Amygdala (tissue), 56 donors: Measurements from ENCODE around the gene NFIC.
A peak's percentile ranks its signal among the peaks of the same experiment; 100 is the strongest.

Source experiments
- DNase-seq, 56 donors: peaks; one replicate each; lab custom pipeline; 2025; lab: John Stamatoyannopoulos, UW

NFIC gene

DNA sequence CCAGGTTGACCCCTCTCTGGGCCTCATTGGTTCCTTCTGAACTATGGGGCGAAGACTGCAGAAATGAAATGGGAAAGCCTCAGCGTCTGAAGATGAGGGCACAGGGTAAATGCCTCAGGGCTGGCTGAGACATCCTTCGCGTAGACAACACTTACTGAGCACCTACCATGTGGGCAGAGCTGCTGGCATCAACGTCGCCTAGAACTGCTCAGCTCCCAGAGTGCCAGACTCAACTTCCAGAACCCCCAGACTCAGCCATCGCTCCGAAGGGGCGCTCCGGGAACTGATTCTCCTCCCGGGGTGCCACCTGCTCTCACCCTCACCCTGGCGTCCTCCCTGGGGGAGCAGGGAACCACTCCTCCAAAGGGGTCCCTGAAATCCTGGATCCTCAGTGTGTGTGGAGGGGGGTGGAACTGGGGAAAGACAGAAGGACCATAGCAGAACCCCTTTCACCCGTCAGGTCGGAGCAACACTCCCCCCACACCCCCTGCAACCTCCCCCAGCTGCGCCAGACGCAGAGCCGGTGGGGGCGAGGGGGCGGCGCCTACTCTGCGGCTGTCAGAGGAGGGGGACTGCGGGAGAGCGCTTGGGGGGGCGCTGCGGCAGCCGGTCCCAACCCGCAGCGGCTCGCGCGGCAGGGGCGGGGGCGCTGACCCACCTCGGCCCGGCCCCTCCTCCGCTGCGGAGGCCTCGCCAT, 8.2 kb upstream of the NFIC start:
- peak in 2 of 56 donors; percentile 39 to 48 for DNase-seq

DNA sequence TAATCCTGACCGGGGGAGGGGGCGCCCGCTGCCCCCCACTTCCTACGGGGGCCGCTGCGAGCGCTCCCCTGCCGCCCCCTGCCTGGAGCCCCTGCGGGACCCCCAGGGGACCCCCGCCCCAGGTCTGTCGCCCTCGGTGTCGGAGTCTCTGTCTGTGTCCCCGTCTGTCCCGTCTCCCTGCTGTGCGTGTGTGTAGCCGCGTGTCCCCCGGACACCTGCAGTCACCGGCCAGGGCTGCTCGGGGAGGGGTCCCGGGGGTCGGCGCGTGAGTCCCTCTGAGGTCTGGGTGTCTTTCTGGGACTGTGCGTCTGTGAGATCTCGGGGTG, 7.7 kb upstream of the NFIC start:
- DNase-seq: no peak

DNA sequence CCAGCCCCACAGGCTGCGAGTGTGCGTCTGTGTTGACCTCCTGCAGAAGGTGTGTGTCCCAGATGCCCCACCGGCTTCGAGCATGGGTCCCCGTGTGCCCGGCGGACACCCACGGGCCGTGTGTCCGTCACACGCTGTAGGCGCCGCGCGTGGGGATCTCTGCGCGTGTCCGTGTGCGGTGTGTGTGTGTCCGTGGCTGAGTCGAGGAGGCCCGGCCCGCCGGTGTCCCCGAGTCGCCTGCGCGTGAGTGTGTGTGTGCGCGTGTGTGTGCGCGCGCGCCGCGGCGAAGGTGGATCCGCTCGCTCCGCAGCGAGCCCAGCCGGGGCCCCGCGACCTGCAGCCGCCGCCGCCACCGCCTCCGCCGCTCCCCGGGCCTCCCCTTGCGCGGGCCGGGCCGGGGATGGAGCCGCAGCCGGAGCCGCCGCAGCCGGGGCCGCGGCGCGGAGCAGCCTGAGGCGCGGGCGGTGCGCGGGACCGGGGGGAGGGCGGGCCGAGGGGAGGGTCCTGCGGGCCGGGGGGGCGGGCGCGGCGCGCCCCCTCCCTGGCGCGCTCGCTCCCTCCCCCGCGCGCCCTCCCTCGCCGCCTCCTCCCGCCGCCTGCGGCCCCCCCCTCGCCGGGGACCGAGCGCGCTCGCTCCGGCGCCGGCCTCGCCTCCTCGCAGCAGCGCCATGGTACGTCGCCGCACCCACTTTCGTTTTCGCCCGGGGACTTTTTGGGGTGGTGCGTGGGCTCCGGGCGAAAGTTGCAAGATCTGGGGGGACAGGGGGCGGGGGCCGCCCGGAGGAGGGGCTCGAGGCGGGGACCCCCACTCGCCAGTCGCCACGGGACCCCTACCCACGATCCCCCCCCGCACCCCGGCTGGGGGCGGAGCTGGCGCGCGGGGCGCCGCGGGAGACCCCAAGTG, 7.1 kb upstream of the NFIC start:
- peak in 43 of 56 donors; percentile 8 to 79 (median 56) for DNase-seq

DNA sequence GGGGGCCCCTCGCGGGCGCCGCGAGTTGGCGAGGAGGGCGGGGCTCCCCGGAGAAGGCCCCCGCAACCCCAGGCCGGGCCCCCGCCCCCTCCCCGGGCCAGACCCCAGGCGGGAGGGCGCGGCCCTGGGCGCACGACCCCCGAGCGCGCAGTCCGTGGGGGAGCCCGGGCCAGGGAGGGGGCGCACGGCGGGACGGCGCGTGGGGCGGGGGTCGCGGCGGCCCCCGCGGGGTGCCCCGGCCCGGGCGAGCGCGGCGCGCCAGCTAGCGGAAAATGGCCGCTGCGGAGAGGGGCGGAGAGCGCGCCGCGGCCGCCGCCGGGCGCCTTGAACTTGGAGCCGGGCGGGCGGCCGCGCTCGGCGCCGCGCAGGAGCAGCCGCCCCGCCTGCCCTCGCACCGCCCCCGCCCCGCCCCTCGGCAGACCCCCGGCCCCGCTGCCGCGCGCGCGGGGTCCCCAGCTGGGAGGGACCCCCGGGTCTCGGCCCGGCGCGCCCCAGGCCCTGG, 6.4 kb upstream of the NFIC start:
- DNase-seq: no peak

DNA sequence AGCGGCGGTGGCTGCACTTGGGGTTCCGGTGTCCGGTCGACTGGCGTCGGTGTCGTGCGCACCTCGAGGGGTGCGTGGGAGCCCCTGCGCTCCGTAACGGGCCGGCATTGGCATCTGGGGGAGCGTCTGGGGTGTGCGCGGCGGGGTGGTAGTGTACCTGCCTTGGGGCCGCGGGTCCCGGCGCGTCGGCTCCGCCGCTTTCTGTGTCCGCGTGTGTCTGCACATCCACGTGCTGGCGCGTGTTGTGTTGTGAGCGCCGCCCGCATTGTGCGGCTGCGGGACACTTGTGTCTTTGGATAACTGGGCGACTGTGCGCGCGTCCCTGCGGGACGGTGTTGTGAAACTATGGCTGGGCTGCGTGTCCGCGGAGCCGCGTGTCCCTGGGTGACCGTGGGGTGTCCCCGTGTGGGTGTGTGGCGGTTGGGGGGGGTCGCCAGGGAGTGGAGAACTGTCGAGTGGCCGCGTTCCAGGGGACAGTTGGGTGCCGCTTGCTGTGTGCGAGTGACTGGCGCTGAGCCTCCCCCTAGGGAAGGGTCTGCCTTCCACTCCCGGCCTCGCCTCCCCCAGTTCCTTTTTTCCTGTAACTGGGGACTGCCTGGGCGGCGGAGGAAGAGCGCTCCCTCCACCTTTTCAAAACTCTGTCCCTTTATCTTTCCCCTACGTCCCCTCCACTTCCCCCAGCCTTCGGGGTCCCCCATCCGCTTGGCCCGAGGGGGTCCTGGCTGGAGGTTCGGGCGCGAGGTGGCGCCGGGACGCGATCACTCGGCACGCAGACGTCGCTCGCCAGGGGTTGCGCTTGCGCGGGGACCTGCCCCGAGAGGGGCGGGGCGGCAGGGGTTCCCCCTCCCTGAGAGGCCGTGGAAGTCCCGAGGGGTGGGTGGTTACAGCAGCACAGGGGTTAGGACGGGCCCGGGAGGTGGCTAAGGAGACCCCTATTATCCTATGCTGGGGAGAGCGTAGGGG, 5.7 kb upstream of the NFIC start:
- peak in 50 of 56 donors; percentile 13 to 84 (median 66) for DNase-seq

DNA sequence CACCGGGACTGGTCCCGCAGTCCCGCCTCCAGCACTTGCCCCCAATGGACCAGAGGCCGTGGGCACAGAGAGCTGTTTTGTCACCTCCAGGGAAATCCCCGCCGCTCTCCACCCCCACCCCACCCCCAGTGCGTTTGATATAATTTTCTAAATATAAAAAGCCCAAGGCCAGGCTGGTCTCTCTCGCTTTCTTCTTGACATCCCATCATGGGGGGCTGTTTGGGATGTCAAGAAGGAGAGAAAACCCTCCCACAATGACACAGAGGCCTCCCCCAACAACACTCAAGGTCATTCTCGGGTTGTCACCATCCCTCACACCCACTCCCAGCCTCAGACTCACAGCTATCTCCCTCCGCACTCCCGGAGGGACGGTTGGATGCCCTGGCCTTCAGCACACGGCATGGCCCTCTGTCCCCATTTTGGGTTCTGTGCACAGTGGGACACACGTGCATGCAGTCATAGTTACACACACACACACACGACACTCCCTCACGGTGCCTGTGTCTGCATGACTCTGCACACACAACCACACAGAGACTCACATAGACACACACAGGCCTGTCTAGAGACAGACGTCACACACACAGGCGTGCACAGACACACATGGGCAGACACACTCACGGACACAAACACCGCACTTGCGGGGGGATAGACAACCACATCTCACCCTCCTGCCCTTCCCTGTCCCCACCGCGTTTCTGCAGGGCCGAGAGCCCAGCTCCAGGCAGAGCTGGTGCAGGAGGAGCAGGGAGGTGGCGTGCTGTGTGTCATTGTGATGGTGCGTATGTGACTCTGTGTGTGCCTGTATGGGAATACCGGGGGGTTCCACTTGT, 4.8 kb upstream of the NFIC start:
- DNase-seq: peak in 3 of 56 donors; percentile 32 to 58 (median 45)

DNA sequence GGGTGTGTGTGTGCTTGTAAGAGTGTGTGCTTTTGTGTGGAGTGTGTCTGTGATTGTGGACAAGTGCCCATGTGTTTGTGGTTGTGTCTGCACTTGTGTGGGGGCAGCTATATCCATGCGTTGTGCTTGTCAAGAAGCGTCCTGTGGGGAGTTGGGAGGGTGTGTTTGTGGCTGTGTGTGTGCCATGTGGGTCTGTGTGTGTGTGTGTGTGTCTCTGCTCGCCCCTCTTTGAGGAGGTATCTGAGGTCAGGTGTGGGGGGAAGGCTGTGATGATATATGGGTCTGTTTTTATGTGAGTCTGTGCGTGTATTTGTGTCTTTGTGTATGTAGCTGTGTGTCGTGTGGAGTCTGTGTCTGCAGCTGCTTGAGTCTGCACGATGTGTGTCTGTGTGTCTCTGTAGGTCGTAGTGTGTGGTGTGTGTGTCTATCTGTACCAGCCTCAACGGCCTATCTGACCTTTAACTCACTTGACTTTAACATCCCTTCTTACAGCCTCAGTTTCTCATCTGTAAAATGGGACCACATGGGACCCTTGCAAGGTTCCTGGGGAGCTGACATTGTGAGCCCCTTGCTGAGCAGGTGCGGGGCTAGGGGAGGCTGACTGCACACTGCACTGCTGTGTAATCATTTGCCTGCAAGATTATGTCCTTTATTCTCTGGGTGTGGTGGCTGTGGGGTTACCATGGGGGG, 4.0 kb upstream of the NFIC start:
- no peak for DNase-seq

DNA sequence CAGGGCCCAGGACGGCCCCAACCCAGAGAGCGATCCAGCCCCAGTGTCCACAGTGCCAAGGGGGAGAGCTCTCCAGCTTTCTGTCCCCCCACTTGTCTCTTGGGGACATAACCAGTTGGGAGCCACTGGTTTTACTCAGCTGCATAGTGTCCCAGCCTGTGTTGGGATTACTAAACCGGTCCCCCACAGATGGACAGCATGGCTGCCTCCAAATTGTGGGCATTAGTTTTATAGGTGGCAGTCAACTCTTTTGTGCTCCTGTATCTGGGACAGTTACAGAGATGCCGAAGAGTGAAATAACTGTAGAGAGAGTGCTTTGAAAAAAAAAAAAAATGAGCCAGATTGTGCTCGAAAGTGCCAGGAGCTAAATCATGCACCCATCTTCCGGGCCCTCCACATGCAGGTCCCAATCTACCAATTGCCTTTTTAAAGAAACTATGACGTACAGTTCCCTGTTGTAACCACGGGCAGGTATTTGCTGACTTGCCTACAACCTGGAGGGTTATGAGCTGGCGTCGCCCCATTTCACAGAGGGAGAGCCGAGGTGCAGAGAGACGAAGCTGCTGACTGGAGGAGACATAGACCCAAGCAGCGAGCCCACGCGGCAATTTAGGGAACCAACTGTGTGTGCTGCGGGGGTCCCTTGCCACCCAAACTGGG, 2.4 kb upstream of the NFIC start:
- no peak for DNase-seq

GRCh38 chr19:3364501-3364858, 1.9 kb upstream of the NFIC start:
- DNase-seq: no peak

- no peak for DNase-seq
Measured at GRCh38 chr19:3365093-3365835, 1.1 kb upstream of the NFIC start.

- peak in 21 of 56 donors; percentile 7 to 74 (median 40) for DNase-seq
Measured at GRCh38 chr19:3366753-3367627, 607 bp downstream of the NFIC start.

DNA sequence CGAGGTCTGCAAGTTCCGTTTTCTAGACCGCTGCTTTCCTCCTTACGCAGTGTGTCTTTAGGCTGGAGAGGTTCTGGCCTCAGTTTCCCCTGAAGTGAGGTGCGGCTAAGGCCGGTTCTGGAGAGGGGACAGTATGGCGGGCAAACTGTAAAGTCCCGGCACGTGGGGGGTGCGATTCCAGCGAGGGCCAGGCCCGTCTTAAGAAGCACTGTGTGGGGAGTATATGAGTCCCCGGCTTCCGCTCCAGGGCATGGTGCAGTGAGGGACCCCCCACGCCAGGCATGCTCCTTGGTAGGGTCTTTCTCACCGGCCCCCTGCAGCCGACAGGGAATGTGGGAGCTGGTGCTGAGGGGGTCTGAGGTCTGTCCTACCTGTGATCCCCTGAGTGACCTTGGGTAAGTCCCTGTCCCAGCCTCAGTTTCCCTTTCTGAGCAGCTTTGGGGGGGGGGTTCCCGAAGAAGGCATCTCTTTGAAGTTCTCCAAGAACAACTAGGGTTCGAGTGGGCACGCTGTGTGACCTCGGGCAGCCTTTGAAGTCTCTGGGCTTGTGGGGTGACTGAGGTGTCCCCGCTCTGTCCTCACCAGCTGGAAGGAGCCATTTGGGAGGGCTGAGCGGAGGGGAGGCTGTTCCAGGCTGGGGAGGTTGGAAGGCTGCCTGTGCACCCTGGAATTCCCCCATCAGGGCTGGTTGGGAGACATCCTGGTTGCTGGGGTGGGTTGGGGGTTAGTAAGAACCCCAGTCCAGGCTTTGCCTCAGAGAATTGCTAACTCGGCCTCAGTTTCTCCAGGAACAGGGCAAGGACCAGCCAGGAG, 1.5 kb downstream of the NFIC start:
- no peak for DNase-seq

- peak in 1 of 56 donors; percentile 22 for DNase-seq
Measured at GRCh38 chr19:3368441-3368795, 2.0 kb downstream of the NFIC start.

GRCh38 chr19:3368848-3369336, 2.5 kb downstream of the NFIC start:
- DNase-seq: peak in 1 of 56 donors; percentile 31

GRCh38 chr19:3369337-3370213, 3.2 kb downstream of the NFIC start:
- DNase-seq: peak in 24 of 56 donors; percentile 24 to 74 (median 54)
